SKM-1 treated with dmso at 0.1 percent for 144 hours (cell line): ENCODE data around the gene KRT85.
A peak's percentile ranks its signal among the peaks of the same experiment; 100 is the strongest.

Source experiments
- DNase-seq: peaks from one replicate; lab custom pipeline; 2025; ENCODE audit not compliant: unreplicated experiment; lab: John Stamatoyannopoulos, UW

Gene KRT85

DNA sequence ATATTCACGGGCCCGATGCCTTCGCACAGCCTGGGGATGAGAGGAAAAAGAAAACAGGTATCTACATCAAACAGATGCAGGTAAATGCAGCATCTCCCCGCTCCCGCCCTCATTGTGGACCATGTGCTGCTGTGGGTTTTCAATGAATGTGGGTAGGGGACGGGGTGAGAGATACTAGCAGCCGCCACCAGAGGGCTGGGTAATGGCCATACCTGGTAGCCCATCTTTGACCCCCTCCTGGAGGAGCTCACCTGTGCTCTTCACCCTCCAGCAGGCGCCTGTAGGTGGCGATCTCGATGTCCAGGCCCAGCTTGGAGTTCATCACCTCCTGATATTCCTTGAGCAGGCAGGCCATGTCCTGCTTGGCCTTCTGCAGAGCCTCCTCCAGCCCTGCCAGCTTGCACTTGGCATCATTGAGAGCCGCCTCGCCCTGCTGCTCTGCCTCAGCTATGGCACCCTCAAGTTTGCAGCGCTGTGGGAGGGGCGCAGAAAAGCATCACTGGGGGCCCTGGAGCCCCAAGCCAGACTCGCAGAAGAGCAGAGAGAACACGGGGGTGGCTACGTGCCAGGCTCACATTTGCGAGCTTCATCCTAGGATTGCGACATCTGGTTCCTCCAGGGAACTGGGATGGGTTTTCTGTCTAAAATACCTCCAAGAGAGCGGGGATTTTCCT is 28.6 kb upstream of the KRT85 start:
- DNase-seq = no peak

DNA sequence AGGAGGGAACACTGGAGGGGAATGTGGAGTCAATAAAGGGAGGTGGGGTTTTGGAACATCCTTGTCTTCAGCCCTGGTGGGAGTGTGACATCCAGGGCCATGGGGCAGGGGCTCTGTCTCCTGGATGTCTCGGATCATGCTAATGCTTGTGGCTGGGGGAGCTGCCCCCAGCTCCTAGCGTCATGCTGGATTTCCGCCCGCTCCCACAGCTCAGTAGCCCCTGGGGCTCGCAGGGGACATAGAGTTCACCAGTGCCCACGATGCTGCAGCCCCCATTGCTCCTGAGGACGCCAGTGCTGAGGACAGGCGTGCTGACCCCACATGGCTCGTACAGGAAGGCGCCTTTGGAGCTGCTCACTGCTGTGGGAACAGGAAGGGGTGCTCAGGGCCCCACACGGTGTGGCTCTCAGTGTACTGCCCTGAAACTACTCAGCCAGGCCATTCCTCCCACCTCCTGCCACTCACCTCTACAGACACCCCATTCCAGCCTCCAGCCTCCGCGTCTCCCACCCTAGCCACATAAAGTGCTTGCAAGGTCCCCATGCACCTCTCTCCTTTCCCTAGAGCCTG is 27.6 kb upstream of the KRT85 start:
- DNase-seq = no peak

DNA sequence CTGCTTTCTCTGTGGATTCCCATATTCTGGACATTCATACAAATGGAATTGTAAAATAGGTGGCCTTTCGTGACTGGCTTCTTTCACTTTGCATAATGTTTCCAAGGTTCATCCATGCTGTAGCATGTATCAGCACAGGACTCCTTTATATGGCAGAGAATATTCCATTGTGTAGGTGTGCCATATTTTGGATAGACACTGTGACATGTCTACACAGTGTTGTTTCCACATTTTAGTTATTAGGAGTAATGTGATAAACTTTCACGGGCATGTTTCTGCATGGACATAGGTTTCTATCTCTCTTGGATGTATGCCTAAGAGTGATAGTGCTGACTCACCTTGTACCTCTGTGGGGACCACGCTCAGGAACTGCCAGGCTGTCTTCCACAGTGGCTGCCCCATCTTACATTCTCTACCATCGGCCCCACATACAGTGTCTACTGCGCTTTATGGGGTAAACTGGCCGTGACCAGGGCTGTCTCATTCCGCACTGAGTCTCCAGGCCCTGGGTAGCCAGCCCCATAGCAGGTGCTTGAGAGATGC is 25.3 kb upstream of the KRT85 start:
- DNase-seq = no peak

DNA sequence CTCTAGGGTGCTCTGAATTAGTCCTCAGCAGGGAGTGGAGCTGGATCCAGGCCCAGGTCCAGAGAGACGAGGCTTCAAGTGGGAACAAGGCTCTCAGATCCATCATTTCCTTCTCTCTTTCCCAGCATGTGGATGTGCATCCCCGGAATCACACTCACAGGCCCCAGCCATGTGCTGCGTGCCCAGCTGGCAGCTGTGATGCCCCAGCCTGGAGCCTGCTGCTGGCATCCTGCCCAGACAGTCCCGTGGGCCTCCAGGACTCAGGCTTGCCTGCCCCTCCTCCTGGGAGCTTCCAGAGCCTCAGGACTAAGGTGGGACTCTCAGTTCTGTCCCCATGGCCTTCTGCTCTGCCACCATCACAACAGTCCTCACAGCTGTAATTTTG is 24.3 kb upstream of the KRT85 start:
- no peak for DNase-seq

DNA sequence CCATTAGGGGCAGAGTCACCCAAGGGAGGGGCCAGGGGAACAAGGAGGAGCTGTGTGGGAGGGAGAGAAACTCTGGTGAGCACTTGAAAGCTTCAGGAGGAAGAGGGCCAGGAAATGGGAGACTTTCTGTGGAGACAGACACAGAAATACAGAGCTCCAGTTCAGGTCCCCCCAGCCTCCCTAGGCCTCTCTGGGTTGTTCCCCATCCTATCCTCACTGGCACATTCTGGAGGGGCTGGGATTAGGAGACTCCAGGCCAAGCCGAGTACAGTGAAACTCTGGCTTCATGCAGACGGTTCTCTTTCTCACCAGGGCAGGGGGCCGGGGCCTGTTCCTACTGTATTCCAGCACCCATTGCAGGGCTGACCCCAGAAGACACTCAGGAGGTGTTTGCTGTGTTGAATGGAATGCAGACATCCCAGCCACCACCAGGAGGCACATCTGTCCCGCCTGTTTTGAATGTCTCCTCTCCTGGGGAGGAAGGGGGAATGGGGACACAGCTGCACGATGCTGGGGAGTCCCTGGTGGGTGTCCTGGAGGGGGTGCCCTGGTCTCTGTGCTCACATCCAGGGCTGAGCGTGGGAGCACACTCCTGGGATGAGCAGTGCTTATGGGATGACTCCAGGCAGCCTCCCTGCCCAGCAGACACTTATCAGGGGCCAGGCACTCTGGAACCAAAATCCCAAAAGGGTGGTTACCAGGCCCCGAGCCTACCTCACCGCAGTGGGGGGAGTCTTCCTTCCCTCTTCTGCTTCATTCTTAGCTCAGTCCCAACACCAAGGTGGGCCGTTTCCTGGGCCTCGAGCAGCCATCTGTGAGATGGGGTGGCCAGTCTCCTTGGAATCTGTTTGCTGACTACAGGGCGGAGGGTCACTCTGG is 23.7 kb upstream of the KRT85 start:
- DNase-seq = no peak

DNA sequence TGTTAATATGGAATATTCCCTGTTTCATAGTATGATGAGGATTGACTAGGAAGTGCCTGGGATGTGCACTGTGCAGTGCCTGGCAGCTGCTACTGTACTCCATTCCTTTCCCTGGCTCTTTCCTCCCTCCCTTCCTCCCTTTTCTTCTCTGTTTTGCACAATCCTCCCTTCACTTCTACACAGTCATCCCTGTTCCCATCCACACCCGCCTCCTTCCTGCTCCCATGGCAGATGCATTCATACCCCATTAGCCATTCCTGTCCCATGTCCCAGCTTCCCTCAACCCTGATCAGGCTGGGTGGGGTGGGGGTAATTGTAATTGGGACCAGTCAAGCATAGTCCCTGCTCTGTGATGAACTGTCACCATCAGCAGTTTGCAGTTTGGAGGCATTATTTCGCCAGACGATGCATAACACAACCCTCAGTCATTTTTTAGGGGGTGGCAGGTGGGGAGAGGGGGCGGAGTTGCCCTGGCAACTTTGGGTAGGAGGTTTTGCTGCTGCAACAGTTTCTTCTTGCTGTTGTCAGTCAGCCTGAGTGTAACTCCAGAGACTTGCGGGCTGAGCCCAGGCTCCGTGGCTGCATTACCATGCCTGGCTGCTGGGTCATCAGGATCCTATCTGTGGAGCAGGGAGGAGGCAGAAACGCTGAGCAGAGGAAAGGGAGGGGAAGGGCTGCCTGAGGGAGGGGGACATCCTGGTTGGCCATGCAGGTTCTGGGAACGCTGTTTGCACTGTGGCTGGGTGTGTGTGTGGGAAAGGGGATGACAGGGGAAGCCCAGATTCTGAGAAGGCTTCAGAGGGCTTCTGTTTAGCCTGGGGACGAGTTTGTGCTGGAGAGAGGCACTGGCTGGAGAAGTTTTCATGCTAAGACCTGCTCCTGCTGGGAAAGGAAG is 22.3 kb upstream of the KRT85 start:
- no peak for DNase-seq

DNA sequence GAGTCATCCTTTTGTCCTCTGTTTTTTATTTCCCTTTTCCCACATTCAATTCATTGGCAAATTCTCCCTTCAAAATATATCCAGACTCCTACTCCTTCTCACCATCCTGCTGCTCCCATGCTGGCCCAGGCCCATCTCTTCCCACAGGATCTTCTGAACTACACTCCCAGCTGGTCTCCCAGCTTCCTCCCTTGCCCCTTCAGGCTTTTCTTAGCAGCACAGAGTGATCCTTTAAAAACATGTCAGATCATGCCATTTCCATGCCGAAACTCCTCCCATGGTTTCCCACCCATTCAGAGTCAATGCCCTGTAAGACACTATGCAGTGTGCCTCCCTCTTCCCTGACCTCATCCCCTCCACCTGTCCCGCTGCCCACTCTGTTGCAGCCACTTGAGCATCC is 20.6 kb upstream of the KRT85 start:
- DNase-seq = no peak

DNA sequence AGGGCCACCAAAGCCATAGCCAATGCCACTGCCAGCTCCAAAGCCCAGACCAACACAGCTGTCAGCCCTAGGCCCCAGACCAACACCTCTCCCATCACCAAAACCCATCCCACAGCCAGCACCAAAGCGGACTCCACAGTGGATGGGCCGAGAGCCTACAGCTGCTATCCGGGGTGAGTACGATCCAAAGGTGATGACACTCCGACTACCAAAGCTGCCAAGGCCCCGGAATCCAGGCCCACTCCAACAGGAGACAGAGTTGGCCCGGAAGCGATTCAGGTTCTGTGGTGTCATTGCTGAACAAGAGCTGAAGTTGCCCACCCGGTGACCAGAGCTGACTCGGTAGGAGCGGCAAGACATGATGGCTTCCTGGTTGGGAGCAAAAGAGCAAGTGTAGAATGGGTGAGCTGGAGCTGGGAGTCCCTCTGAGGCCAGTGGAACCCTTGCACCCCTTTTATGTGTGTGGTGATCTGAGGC is 18.0 kb upstream of the KRT85 start, which contains the start of gene KRT84:
KRT84 (minus strand) TSS at position 427 of the 477 bp plus-strand sequence; CDS start at position 360, 67 bp downstream.
- no peak for DNase-seq

DNA sequence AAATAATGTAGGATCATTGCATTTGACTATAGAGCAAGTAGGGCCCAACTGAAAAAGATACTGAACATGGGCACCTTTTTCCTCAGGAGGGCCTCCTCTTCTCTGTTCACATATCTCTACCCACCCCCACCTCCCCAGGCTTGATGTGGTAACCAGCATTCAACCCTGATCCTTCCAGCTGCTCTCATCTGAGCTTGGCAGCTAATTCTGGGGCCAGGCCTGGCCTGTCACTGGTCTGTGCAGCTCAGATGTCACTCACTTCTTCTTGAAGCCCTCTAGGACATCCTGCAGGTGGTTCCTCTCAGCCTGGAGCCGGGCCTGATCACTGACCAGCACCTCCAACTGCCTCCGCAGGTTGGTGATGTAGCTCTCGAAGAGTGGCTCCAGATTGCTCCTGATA is 16.1 kb upstream of the KRT85 start:
- DNase-seq = no peak

DNA sequence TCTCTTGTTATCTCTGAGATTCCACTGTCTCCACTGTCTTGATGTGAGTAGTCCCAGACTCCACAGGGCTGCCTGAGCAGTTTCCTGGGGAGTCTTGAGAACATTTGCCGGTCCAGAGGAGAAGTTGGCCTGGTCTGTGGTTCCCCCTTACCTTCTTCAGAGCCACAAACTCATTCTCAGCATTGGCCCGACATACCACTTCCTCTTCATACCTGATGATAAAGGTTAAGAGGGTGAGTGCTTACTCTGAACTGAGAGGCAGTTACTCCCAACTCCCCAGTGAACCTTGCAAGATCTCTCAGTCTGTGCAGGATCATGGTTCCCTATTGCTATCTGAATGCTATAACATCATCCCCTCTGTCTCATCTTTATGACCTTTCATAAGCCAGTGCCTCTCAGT is 15.6 kb upstream of the KRT85 start:
- DNase-seq = no peak

DNA sequence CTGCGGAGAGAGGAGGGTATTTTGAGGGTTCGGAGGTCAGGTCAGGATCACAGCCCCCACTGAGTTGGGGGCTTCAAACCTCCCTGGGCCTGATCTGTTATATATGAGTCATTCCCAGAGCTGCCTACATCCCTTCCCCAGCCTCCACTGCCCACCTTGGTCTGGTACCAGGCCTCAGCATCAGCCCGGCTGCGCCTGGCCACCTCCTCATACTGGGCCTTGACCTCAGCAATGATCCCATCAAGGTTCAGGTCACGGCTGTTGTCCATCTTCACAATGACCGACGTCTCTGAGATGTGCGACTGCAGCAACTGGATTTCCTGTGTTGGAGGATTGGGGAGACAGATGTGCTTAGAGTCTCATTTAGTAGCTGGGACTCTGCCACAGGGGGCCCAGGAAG is 13.9 kb upstream of the KRT85 start:
- no peak for DNase-seq

DNA sequence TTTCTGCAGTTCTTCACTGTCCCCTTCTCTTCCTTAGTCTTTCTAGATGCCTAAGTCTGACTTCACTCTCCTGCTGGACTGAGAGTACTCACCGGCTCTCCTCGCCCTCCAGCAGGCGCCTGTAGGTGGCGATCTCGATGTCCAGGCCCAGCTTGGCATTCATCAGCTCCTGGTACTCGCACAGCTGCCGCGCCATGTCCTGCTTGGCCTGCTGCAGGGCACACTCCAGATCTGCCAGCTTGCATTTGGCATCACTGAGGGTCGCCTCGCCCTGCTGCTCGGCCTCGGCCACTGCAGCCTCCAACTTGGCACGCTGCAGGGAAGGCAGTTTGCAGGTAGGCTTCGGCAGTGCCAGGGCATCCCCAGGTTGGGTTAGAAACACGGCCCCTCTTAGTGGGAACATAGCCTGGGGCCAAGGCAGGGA is 13.0 kb upstream of the KRT85 start:
- DNase-seq = no peak

DNA sequence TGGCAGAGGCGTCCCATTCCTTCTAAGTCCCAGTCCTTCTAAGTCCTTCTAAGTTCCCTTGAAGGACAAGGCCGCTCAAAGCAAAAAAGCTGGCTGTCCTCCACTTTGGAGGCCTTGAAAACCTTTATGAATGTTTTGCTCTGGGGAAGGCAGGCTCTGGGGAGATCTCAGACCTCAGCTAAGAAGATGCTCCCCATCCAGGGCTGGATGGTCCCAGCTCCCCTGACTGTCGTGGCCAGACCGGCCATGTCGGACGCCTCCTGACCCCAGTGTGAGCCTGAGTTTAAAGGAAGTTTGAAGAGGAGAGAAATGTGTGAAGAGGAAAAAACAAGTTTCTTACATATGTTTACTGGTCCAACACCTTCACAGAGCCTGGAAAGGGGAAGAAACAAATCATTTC is 12.3 kb upstream of the KRT85 start:
- no peak for DNase-seq

DNA sequence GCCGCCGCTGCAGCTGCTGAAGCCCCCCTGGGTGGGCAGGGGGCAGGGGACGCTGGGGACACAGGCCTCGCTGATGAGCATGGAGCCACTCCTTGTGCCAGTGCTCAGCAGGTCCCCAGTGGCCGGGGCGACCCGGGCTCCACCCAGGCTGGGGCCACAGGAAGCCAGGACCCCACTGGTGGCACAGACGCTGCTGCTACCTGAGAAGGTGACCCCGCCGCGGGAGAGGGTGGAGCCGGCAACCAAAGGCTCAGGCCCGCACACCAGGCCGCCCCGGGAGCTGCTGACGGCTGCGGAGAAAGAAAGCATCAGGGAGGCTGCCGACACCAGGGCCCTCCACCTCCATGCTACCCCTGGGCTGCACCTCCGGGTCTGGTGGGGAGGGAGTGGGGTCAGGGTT is 10.8 kb upstream of the KRT85 start:
- DNase-seq = no peak

DNA sequence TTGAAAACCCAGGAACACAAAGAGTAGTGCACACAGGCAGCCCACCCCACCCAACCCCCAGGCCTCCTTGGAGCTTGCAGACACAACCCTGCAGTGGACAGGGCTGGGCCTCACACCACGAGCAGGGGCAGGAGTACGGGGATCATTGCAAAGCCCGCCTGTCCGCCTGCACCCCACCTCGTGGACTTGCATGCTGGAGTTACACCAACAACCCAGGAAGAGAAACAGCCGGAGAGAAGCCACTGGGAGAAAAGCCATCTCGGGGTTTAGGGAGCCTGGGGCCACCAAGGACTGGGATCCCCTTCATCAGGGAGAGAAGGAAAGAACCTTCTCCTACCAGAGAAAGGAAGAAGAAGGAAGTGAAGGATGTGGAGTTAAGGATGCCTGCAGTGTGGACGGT is 10.0 kb upstream of the KRT85 start:
- no peak for DNase-seq

DNA sequence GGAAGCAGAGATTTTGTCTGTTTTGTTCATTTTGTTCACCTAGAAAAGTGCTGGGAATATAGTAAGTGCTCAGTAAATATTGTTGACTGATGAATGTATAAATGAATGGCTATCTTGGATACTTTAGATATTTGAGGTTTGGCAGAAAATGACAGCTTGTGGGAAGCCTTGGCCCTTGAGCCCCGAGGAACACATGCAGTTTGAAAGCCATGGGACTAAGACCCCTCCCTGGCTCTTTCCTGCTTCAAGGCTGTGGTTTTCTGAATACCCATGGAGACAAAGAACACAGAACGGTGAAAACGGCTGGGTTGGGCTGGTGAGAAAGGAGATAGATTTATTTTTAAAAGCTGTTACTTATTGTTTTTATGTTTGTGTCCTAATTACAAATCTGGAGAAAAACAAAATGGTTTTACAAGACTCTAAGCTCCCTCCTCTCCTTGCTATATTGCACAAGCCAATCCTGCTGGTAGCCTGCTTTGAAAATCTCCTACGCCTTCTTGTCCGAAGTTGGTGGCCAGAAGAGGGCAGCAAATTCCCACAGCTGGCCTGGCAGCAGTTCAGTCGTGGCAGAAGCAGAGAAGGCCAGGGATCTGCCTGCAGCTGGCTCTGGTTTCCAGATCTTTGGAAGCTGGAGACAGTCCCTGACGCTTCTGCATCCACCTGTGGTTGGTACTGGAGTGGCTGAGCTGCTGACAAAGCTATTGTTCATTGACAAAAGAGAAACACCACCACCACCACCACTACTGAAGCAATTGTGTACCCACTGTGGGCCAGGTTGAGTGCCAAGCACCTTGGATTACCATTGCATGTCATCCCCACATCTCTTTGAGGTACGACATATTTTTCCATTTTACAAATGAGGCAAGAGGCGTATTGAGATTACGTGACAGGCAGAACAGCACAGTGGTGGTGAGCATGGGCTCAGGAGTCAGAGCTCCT is 5.2 kb upstream of the KRT85 start:
- peak; percentile 36 for DNase-seq

DNA sequence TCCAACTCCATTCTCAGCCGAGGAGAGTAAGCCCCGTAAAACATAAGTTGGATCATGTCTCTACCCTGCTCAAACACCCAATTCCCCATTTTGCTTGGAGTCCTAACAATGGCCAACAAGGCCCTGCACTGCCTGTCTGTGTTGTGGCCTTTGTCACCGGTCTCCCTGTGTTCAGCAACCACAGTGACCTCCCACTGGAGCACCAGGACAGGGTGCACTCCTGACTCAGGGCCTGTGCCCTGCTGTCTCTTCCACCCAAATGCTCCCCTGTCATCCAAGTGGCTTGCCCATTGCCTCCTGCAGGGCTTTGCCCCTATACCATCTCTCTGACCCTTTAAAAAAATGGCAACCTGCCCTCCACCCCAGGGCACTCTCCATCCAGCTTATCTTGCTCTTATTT is 4.4 kb upstream of the KRT85 start:
- DNase-seq = no peak

DNA sequence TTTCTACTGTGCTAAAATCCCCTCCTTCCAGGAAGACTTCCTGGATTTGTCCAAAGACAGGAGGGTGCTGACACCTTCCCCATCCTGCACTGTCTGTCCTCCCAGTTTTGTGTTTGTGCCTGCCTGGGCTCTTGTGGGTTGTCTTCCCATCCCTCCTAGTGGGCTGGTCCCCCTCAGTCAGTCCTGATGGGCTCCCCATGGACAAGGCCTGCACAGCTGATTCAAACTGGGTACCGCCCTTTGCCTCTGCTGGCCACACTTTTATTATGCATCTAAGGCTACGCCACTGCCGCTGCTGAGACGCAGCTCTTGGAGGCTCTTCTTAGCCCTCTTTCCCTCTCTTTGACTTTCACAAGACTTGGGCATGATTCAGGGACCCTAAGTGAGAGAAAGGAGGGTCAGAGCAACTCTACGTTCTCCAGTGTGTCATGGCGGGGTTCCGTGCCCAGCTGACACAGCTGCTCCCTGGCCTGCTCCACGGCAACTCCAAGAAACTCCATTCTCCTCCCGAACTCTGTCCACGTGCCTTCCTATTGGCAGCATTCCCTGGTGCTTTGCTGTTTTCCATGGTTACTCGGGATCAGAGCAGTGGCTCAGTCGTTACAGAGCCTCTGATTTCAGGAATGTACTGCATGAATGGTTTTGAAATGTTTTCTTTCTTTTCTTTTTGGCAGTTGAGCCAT is 3.8 kb upstream of the KRT85 start:
- no peak for DNase-seq

DNA sequence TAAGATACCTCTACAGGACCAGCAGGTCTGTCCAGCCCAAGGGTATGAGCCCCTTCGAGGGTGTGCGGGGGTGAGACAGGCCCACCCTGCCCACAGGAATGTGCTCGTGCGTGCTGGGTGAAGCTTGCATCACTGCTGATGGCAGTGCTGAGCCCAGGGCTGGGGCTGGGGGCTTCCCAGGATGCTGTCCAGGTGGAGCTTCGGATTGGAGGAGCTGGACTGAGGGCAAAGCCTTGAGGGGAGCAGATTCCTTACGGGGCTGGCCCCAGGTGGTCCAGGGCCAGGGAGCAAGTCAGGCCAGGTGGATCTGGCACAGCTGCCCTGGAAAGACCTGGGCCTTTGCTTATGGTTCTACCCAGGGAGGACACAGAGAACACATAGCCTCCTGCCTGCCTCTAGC is 2.5 kb upstream of the KRT85 start:
- DNase-seq = no peak
